HG03469 (cell line): ENCODE results near the gene TRIM62.

Experiments
- ATAC-seq: cut with Tn5 transposase; IDR thresholded peaks from one replicate; pipeline ENCODE4 v1.9.1; 2021; ENCODE audit warnings: mild to moderate bottlenecking, moderate library complexity, moderate number of reproducible peaks; ENCODE audit not compliant: unreplicated experiment

TRIM62 gene

DNA sequence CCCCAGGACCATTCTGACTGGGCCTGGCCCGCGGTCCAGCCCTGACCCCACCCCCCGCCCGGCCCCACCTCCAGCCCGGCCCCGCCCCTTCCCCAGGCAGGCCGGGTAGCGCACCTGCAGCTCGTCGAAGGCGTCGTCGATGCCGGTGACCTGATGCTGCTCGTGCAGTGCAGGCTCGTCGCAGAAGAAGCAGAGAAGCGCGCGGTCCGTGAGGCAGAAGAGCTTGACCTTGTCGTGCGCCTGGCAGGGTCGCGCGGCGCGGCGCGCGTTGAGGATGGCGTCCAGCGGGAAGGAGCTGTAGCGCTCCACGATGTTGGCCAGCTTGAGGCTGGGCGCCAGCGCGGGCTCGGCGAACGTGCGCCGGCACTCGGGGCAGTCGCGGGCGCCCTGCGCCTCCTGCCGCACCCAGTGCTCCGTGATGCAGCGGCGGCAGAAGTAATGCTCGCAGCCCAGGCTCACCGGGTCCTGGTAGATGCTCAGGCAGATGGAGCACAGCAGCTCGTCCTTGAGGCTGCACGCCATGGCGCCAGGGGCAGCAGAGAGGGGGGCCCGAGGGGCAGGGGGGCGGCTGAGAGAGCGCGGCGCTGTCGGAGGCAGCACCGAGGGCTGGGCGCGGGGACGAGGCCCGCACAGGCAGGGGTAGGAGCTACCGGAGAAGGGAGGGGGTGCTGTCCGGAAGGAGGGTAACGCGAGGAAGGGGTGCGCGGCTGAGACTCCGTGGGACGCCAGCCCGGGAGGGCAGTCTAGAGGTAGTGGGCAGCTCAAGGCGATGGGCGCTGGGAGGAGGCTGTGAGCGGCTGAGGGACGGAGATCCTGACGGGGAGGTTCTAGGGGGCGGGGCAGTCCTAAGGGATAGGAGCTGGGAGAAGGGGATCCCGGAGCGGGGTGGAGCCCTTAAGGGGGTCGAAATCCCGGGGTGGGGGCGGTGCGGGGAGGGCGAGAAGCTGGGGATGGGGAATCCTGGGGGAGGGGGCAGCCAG is 642 bp downstream of the TRIM62 start:
- no peak for ATAC-seq

DNA sequence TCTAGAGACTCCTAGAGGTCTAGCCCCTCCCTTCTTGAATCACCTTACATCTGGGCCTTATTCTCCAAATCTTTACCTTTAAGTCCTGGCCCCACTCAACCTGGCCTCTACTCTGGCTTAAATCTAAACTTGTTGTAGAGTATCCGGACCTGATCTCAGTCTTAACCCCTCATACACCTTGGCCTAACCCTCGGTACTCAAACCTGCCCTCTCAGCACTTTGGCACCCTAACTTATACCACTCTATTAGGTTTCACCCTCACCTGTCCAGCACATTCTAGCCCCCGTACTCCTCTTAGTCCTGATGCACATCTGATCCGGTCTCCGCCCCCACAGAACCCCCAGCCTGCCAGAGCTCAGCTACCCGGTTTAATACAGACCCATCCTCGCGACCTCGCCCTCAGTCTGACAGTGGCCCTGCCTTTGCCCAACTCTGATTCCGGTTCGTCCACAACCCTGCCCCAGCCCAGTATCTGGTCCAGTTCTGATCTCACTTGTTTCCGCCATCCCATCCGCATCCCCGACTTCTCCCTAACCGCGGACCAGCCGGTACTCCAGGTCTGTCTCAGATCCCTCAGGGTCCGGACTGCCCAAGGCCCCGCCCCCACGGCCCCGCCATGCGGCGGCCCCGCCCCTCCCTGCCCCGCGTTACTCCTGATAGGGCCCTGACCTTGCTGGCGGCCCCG is 1.5 kb downstream of the TRIM62 start:
- no peak for ATAC-seq

DNA sequence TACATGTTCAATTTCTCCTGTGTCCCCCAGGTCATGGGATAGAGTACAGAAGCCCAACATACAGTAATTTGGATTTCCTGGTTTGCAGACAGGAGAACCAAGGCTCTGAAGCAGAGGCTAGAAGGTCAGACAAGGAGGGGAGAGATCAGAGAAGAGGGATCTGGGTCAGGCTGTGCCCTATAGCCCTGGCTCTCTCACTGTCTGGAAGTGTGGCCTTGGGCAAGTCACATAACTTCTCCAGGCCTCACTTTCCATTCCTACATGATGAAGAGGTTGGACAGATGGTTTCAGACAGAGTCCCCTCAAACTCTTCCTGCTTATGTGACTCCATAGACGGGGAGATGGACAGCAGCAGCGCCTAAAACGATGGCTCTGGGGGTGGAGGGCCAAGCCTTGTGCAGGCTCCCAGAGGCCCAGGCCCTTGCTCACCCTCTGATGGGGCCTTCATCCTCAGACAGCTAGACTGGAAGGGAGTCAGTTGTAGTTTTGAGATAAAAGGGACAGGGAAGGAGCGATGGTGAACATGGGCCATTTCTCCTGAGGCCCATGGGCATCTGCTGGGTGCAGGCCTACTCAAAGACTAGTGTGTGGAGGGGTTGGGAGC is 2.9 kb downstream of the TRIM62 start:
- no peak for ATAC-seq

DNA sequence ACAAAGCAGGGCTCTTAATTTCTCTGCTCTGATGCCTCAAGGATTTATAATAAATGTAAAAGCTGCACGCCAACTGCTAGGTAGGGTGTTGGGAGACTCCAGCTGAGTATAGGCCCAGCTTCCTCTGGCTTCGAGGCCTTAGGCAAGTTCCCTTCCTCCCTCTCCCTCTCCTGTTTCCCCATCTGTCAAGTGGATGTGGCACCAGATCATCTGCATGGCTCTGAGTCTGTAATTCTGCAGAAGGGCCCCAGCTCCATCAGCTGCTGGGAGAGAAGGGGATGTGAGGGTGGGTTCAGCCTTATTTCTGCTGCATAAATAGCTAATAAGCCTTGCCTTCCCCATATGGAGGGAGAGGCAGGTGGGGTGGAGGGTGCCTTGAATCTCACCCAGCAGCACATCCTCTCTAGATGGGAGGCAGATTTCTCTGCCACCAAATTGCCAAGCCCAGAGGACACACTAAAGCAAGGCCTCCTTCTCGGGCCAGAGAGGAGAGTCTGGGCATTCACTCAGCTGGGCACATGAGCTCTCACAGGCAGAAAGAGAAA is 3.8 kb downstream of the TRIM62 start:
- ATAC-seq: no peak

DNA sequence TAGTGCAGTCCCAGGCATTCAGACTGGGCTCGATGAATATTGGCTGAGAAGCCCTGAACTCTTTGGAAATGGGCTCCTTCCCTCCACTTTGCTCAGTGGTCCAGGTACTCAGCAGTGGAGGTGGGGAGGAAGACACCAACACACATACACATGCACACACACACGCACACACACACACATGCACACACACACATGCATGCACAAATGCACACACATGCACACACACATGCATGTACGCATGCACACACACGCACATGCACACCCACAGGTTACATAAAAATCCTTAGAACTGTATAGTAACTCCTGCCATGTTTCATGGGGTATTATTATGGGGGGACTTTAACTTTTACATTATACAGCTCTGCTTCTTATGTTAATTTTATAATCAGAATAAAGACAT is 5.0 kb downstream of the TRIM62 start:
- no peak for ATAC-seq

DNA sequence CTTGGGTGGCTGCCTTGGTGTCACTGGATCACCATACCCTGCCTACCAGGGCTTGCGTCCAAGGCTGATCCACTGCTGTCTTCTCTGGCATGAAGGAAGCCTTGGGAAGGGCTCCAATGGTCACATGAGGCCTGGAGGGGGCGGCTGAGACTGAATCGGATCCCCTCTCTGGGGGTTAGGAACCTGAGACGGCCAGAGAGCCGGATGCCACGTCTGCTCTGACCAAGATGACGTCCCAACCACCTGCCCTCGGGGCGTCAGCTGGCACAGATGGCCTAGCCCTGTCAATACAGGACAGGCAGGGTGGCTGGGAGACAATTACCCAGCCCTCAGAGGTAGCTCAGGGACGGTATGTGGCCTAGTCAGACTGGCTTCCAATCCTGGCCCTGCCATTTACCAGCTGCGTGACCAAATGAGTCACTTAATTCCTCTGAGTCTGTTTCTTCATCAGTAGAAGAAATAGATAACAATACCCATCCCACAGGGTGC is 5.4 kb downstream of the TRIM62 start:
- no peak for ATAC-seq

DNA sequence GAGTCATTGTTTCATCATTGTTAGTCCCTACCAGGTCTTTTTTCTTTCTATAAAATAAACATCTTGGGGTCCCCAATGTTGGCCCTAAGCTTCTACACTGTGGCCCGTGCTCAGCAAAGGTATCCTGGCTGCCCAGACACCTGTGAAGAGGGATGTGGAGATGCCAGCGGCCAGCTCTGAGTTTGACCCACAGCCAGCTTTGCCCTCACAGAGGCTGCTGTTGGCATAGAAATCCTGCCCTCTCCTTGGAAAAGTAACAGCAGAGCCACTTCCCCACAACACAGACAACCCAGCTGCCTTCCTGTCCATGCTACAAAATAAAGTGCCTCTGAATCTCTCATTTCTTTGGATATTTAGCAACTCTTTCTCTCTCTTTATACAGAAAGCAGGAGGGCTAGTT is 6.0 kb downstream of the TRIM62 start:
- ATAC-seq: no peak

DNA sequence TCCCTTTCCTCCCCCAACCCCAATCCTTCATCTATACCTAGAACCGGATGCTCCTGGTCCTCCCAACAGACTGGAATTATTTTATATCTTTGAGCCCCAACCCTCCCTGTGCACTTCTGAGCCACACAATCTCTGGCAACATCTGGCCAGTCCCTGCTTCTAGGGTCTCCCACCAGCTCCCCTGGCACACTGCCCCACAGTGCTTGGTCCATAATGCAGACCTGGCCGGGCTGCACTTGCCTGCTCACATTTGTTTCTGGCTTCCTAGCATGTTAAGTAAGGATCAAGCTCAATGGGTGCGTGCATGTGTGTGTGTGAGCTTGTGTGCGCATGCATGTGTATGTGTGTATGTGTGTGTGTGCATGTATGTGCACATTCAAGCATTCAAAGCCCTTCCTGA is 8.8 kb downstream of the TRIM62 start:
- no peak for ATAC-seq

DNA sequence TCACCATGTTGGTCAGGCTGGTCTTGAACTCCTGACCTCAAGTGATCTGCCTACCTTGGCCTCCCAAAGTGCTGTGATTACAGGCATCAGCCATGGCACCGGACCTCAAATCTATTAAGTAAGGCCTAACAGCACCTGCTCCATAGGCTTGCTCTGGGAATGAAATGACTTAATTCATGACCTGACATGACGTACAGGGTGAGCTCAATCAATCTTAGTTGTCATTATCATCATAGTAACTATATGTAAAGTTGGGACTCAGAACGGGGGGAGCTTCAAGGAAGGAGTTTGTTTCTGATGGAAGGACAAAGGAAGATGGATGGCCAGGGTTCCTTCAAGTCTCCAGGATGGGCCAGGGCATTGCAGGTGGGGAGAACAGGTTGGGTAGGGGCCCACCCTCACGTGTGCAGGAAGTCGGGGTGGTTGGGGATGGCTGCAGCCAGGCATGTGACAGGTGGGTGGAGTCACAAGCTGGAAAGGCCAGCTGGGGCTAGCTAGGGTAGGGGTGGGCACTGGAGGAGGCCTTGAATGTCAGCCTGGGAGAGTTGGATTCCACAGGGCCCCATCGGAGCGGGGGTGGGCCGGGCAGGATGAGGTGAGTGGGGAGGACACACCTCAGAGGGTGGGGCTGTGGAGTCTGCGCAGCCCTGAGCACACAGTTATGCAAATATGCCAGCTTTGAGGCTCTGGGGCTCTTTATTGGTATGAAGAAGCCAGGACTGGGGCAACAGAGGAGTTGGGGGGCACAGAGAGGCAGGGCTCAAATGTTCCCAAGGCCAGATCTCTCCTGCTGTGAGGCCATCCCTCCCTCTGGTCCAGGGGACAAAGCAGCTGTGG is 9.6 kb downstream of the TRIM62 start:
- ATAC-seq: no peak

DNA sequence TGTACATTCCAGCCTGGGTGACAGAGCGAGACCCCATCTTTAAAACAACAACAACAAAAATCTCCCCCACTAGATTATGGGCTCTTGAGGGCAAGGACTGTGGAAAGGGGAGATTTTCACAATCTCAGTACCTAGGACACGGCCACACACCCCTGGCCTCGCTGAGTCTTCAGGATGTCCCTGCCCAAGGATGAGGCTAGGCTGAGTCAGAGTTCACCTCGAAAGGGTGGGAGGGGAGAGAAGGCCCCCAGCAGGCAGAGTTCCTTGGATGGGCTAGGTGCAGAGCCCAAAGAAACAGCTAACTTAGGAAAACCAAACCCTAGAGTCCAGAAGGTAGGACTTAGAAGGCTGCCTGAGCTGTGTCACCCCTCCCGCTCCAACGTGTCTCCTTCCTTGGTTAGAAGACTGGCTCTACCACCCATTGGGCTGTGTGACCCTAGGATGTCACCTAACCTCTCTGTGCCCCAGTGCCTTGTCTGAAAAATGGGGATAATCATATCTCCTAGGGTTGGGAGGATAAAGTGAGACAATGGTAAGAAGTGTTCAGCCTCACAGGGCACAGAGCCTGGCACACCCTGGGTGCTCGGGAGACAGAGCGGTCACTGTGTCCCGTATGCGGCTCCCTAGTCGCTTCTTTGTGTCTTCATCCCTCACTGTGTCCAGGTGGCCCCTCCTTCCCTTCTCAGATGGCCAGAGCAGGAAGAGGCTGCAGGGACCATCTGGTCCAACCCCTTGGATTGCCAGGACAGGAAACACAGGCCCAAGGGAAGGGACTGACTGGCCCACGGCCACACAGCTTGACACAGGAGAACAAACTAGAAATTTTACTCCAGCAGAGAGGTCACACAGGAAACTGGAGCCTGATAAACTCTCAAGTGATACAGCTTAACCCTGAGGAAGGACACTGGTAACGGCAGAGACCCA is 11.2 kb downstream of the TRIM62 start:
- ATAC-seq: no peak

DNA sequence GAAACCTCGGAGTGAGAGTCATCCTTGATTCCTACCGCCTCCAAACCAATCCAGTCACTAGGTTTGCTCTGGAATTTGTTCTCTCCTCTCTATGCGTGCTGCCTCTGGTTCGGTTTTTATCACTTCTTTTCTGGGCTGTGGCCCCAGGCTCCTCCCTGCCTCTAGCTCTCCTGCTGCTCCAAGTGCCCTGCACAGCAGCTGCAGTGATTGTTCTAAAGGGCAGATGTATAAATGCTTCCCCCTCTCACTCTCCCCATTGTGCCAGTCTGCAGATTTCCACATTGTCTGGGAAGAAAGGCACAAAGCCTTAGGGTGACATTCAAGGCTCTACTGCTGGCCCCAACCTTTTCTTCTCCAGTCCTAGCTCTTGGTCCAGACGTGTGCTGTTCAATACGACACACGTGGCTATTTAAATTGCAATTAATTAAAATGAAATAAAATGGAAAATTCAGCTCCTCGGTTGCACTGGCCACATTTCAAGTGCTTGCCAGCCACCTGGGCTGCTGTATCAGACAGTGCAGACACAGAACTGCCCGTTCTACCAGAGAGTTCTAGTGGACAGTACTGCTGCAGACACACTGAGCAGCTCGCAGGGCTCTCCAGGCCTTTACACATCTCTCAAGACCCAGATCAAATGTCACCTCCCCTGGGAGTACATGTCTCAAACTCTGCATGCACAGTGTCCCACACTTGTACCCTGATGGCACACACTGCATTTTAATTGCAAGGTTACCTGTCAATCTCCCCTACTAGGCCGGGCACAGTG is 12.4 kb downstream of the TRIM62 start:
- ATAC-seq: no peak

DNA sequence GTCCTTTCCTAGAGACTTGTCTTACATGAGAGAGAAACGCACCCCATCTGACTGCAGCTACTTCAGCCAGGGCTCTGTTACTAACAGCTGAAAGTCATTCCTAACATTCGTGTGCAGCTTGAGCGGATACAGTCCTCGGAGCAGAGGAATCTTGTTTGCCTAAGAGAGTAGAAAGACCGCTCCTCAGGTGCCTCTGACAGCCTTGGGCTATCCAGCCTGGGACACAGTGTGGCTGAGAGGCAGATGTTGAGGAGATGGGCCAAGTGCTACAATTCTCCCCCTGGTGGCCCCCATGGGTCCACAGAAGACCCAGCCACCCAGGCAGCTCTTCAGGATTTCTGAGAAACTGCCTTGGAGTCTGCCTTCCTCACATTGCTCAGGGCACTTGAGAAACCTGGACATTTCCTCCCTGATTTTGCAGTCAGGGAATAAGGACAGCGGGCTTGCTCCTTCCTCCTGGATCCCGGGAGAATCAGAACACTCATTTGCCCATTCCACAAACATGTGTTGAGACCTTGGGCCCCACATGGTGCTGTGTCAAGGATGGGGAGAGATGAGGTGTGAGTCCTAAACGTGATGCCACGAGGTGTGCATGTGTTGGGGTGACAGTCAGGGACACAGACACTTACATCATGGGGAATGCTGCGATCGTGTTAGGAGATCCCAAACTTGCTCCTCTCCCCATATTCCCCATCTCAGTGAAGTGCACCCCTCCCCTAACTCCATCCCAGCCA is 13.1 kb downstream of the TRIM62 start:
- no peak for ATAC-seq

DNA sequence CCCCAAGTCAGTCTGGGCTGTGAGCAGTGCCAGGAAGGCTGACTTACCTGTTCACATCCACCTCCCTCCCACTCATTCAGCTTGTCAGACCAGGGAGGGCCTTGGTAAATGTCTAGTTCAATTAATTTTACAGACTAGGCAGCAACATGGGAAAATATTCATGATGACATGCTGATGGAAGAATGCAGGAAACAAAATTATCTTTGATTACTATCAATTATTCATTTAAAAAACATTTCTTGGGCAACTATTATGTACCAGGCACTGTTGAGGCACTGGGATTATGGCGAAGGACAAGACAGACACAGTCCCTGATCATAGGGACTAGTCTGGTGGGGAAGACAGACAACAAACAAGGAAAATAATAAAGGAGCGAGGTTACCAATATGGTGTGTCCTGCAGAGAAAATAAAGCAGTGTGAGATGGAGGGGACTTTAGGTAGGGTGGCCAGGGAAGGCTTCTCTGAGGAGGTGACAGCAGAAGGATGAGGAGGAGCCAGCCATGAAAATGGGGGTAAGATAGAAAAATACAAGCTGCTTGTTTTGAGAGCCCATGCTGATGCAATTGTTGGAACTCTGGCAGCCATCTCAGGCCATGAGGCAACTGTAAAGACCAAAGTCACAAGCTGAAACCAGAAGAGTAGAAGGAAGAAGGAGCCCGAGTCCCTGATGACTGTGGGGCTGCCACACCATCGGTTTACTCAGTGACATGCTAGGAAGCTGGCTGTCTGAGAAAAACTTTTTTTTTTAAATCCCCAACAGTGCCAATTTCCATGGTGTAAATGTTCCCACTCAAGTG is 14.0 kb downstream of the TRIM62 start:
- no peak for ATAC-seq

DNA sequence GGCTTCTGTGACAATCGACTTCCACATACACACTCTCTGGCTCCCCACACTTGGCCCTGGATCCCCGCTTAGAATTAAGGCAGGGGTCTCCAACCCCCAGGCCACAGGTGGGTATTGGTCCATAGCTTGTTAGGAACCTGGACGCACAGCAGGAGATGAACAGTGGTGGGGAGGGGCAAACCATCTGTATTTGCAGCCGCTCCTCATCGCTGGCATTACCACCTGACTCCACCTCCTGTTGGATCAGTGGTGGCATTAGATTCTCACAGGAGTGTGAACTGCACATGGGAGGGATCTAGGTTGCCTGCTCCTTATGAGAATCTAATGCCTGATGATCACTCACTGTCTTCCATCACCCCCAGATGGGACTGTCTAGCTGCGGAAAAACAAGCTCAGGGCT is 16.0 kb downstream of the TRIM62 start:
- ATAC-seq: no peak

DNA sequence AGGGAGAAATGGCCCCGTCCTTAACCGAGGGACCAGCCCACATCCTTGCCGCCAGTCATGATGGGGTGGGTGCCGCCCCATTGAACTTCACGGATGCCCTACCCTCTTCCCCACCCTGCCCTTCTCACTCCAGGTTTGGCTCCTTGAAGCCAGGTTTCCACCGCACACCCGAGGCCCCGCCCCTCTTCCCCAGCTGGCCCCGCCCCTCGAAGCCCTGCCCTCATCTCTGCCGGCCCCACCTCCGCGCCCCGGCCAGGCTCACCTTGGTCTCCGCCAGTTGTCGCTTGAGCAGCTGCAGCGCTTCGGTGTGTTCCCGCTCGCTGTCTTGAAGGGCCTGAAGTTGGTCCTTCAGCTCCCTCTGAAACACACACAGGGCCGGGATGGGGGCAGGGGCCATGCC is 16.6 kb downstream of the TRIM62 start:
- ATAC-seq: no peak

DNA sequence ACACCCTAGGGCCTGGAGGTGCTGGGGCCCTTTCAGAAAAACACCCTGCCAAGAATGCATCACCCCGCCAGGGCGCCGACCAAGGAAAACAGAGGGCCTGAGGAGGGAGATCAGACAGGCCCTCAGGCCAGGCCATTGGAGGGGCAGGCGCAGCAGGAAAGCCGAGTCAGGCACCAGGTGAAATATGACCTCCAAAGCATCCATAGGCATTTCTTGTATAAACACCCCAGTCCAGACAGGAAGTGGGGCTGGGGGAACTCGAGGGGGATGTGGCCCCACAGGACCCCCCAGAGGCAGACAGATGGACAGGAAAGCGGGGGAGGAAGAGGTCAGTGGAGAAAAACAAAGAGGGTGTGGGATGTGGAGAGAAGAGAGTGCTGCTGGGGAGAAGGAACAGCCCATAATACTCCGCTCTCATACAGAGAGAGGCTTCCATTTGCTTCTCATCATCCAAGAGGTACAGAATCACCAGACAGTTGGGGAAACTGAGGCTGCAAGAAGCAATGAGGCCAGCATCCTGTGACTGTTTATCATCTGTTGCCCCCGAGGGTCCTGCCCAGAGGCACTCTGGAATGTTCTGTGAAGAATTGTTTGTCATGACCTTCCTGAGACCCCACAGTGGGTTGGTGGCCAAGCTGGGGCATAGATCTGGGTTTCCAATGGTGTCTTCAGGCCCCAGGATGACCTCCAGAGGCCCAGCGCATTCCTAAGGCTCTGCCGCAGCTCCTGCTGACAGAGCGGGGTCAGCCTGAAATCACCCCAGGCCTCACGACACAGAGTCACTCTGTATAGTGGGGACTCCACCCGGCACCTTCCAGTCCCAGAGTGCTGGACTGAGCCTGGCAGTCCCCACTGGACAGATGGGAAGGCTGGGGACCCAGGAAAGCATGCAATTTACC is 18.0 kb downstream of the TRIM62 start:
- no peak for ATAC-seq
